DMS 273 (cell line): ENCODE measurements around the gene ASGR2.
"Not testable (repeated sequence)": the region's sequence is repeated elsewhere in the genome, so short reads cannot be mapped to it uniquely, and the experiment has no call there.

Experiments used
- DNase-seq: peaks from one replicate; lab custom pipeline; 2025; ENCODE audit not compliant: unreplicated experiment; lab: John Stamatoyannopoulos, UW

ASGR2 gene

DNA sequence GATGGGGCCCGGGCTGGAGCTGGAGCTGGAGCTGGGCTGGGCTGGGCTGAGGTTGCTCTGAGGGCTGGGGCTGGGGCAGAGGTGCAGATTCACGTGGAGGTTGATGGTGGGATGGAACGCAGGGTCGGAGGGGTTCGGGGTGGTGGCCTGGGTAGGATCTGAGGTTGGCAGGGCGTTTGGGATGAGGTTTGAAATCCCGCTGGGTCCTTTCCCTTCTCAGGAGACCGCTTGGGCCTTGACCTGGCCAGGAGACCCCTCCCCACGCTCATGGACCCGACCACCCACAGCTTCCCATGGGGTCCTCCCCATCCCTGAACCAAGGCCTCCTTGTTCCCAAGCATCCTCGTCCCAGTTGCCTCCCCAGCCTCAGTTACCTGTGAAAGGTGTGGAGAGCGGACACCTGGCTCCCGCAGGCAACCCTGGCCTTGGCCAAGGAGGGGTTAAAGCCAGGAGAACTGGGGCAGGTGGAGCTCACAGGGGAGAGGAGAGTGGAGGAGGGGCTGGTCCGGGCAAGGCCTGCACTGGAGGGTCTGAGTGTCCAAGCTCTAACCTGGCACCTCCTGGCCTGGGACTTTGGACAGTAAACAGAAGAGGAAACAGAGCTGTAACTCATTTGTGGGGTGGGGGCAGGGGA, at the start of gene ASGR2:
Gene ASGR2 (minus strand): TSS at position 582 of the 634 bp plus-strand sequence. CDS start 582 bp downstream, outside the sequence.
- DNase-seq, result no peak

DNA sequence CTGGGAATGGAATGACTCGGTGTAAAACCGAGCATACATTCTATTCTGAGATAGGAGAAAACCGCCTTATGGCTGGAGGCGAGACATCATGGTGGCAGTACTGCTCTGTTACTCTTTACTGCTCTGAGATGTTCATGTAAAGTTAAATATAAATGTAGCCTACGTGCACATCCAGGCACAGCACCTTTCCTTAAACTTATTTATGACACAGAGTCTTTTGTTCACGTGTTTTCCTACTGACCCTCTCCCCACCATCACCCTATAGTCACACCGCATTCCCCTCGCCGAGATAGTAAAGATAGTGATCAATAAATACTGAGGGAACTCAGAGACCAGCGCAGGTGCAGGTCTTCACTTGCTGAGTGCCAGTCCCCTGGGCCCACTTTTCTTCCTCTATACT, 44.9 kb upstream of the ASGR2 start:
- DNase-seq, result not testable (repeated sequence)

DNA sequence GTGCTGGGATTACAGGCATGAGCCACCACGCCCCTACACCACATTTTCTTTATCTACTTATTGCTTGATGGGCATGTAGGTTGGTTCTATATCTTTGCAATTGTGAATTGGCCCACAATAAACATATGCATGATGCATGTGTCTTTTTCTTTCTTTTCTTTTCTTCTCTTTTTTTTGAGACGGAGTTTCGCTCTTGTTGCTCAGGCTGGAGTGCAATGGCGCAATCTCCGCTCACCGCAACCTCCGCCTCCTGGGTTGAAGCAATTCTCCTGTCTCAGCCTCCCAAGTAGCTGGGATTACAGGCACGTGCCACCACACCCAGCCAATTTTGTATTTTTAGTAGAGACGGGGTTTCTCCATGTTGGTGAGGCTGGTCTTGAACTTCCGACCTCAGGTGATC, 43.8 kb upstream of the ASGR2 start:
- not testable (repeated sequence) for DNase-seq

GRCh38 chr17:7156342-7156940, 41.8 kb upstream of the ASGR2 start:
- DNase-seq, result no peak

GRCh38 chr17:7147772-7148171, 33.1 kb upstream of the ASGR2 start:
- DNase-seq, result no peak

GRCh38 chr17:7146115-7146514, 31.5 kb upstream of the ASGR2 start:
- no peak for DNase-seq

- DNase-seq, result no peak
Measured at GRCh38 chr17:7144213-7144612, 29.6 kb upstream of the ASGR2 start.

- no peak for DNase-seq
Measured at GRCh38 chr17:7141824-7142223, 27.2 kb upstream of the ASGR2 start.

DNA sequence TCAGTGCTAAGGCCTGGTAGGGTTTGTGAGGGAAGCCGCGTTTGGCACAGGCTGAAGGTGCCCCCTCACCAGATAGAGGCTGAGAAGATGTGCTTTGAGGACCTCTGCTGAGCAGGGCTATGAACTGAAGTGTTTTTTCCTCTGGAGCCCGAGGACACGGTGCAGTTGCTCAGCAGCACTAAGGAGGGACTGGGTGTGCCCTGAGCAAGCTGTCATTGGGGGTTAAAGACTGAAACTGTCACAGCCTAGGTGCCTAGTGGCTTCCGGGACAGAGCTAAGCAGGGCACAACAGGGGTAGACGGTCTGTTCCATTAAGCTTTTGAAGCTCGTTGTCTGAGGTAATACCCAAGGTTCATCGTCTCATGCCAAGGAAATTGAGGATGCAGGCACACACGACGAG, 24.8 kb upstream of the ASGR2 start:
- DNase-seq, result no peak

DNA sequence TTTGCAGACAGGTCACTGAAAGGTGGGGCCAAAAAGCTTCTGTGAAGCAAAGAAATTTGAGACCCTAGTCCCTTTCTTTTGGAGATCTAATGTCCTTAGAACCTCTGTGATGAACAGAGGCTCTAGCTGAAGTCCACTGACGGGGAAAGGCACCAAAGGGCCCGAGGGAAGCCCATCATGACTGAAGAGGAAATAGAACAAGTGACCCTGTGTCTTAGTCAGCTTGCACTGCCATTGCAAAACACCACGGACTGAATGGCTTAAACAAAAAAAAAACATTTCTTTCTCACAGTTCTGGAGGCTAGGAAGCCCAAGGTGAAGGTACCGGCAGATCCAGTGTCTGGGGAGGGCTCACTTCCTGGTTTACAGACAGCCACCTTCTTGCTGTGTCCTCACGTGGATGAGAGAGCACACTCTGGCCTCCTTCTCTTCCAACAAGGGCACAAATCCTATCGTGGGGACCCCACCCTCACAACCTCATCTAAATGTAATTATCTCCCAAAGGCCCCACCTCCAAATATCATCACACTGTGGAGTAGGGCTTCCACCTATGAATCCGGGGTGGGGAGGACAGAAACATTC, 24.3 kb upstream of the ASGR2 start:
- DNase-seq, result no peak

GRCh38 chr17:7137171-7137943, 22.7 kb upstream of the ASGR2 start:
- DNase-seq, result peak; percentile 26

DNA sequence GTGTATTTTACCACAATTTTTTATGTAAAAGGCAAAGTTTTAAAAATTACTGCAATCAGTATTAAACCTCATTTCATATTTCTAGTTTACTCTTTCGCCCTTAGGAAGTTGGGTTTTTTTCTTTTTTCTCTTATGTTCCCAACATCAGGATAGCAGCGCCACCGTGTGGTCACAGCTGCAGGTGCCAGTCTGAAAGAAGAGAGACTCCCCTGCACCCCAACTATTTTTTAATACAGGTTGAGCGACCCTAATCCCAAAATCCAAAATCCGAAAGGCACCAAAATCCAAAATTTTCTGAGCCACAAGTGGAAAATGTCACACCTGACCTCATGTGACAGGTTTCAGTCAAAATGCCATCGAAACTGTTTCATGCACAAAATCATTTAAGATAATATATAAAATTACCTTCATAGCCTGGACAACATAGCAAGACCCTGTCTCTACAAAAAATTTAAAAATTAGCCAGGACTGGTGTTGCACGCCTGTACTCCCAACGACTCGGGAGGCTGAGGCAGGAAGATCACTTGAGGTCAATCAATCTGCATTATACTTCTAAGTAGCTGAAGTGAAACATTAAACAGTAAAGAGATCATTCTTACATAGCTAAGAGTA, 21.8 kb upstream of the ASGR2 start:
- DNase-seq, result peak; percentile 79

GRCh38 chr17:7133916-7134315, 19.3 kb upstream of the ASGR2 start:
- DNase-seq, result no peak

DNA sequence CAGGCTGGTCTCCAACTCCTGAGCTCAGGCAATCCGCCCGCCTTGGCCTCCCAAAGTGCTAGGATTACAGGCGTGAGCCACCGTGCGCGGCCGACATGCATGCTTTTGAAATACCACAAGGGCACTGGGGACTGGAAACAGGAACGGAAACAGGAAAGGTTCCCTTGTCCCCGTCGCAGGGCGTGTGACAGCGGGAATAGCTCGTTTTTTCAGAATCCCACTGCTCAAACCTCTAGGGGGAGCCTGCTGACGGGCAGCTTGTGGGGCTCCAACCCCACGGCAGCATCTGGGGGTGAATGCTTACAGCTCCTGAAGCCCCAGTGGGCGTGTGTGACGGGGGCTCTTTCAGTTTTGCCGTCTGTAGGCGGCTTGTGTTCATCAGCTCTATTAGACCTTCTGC, 18.8 kb upstream of the ASGR2 start:
- DNase-seq, result no peak

GRCh38 chr17:7132511-7133094, 18.0 kb upstream of the ASGR2 start:
- DNase-seq, result no peak

DNA sequence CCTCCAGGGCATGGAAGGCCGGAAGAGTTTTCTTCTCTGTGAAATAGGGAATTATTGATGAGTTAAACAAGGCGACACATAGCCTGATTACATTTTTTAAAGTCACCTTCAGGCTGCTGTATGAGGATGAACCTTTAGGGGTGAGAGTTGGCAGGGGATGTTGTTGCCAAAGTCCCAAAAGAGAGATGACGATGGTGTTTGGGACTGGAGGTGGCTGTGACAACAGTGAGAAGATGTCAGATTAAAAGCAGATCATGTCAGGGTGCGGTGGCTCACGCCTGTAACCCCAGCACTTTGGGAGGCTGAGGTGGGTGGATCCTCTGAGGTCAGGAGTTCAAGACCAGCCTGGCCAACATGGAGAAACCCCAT, 16.8 kb upstream of the ASGR2 start:
- DNase-seq, result no peak

GRCh38 chr17:7130621-7131422, 16.2 kb upstream of the ASGR2 start:
- no peak for DNase-seq

GRCh38 chr17:7129311-7129710, 14.7 kb upstream of the ASGR2 start:
- no peak for DNase-seq

- no peak for DNase-seq
Measured at GRCh38 chr17:7128160-7128559, 13.5 kb upstream of the ASGR2 start.

DNA sequence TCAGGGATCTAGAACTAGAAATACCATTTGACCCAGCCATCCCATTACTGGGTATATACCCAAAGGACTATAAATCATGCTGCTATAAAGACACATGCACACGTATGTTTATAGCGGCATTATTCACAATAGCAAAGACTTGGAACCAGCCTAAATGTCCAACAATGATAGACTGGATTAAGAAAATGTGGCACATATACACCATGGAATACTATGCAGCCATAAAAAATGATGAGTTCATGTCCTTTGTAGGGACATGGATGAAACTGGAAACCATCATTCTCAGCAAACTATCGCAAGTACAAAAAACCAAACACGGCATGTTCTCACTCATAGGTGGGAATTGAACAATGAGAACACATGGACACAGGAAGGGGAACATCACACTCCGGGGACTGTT, 12.9 kb upstream of the ASGR2 start:
- not testable (repeated sequence) for DNase-seq
